GM19324 (cell line): Measurements from ENCODE around the gene ZBED1.
A peak's percentile ranks its signal among the peaks of the same experiment; 100 is the strongest.
"Not testable (repeated sequence)": the region's sequence is repeated elsewhere in the genome, so short reads cannot be mapped to it uniquely, and the experiment has no call there.

ENCODE experiments used
- ATAC-seq: cut with Tn5 transposase; IDR thresholded peaks from one replicate; pipeline ENCODE4 v1.9.1; 2021; ENCODE audit warnings: mild to moderate bottlenecking, moderate library complexity; ENCODE audit not compliant: unreplicated experiment, low FRiP score

The ZBED1 gene

DNA sequence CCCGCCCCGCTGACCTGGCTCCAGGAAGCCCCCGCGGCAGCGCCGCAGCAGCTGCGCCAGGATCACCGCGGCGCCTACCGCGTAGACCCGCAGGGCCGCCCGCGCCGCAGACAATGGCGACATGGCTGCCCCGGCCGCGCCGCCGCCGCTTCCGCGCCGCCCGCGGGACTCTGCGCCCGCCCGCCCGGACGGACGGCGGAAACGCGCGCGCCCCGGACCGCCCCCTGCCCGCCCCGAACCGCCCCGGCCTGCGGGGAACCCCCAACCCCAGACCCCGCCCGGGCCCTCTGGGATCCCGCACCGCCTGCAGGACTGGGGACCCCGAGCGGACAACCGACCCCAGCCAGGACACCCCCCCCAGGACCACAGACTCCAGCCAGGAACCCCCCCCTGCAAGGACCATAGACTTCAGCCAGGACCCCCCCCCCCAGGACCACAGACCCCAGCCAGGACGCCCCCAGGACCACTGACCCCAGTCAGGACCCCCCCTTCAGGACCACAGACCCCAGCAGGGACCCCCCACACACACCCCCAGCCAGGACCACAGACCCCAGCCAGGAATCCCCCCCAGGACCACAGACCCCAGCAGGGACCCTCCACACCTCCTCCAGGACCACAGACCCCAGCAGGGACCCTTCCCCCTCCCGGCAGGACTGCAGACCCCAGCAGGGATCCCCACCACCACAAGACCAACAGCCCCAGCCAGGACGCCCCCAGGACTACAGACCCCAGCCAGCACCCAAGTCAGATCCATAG lies at the start of gene ZBED1, which contains the start of gene DHRSX:
Gene ZBED1, minus strand, starts transcription at position 174 of the 756 bp plus-strand sequence. CDS start 10,257 bp downstream, outside the sequence.
Gene DHRSX, minus strand, starts transcription at position 174 of the 756 bp plus-strand sequence. Its CDS starts 51 bp downstream, at position 123.
- peak; percentile 71 for ATAC-seq

DNA sequence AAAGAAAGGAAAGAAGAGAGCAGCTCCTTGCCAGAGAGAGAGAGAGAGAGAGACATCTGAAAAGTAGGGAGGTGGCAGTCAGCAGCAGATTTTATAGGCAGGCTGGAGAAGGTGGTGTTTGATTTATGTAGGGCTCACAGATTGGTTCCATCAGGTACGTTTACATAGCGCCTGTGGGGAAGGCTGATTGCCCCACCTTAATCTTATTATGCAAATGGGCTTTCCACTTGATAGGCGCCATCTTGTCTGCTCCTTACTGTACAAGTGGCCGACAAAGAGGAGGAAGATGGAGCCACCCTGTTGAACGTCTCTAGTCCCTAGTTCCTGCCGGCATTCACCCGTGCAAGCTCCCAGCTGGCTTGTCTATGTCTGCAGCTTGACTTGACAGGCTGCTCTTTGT lies 49.1 kb upstream of the ZBED1 start:
- ATAC-seq, result no peak

GRCh38 chrX:2548711-2549423 lies 48.1 kb upstream of the ZBED1 start:
- no peak for ATAC-seq

- no peak for ATAC-seq
Observed at GRCh38 chrX:2547736-2548135, 47.0 kb upstream of the ZBED1 start.

GRCh38 chrX:2546496-2546895 lies 45.7 kb upstream of the ZBED1 start:
- ATAC-seq, result no peak

- ATAC-seq, result no peak
Observed at GRCh38 chrX:2545144-2545543, 44.4 kb upstream of the ZBED1 start.

GRCh38 chrX:2542826-2543521 lies 42.2 kb upstream of the ZBED1 start:
- no peak for ATAC-seq

DNA sequence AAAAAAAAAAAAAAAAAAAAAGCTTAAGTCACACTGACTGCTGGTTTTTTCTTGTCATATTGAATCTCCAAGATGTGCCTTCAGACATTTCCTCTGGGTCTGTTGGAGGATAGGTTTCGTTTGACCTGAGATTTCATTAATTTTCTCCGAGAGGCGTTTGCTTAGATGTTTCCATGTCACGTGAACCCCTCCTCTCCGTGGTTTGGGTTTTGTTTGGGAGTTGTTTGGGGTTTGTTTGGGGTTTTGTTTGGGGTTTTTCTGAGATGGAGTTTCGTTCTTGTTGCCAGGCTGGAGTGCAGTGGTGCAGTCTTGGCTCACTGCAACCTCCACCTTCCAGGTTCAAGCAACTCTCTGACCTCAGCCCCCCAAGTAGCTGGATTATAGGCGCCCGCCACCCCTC lies 40.8 kb upstream of the ZBED1 start:
- ATAC-seq, result no peak

DNA sequence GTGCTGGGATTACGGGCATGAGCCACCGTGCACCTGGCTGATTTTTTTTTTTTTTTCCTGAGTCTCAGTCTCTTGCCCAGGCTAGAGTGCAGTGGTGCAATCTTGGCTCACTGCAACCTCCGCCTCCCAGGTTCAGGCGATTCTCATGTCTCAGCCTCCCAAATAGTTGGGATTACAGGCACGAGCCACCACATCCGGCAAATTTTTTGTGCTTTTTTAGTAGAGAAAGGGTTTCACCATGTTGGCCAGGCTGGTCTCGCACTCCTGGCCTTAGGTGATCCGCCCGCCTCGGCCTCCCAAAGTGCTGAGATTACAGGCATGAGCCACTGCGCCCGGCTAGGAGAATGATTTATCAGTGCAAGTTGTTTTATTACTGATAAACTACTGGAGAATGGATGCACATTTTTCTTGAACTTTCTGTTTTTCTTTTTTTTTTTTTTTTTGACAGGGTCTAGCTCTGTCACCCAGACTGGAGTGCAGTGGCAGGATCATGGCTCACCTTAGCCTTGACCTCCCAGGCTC lies 39.7 kb upstream of the ZBED1 start:
- no peak for ATAC-seq

- ATAC-seq, result no peak
Observed at GRCh38 chrX:2539586-2539985, 38.8 kb upstream of the ZBED1 start.

GRCh38 chrX:2538031-2538757 lies 37.4 kb upstream of the ZBED1 start:
- no peak for ATAC-seq

DNA sequence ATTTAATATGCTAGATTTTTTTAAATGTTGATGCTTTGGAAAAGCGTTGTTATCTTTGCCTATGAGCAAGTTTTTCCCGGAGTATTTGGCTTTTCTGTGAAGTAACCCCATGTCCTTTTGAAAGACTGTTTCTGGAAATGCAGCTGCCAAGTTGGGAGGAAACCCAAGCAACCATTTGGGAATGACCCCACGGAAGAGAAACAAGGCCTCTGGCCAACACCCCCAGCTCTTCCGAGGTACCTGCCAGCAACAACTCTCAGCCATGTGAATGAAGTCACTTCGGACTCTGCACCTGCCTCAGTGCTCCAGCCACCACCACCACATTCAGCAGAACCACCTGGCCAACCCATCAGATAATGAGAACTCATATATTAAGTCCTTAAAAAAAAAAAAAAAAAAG lies 36.2 kb upstream of the ZBED1 start:
- ATAC-seq, result no peak

DNA sequence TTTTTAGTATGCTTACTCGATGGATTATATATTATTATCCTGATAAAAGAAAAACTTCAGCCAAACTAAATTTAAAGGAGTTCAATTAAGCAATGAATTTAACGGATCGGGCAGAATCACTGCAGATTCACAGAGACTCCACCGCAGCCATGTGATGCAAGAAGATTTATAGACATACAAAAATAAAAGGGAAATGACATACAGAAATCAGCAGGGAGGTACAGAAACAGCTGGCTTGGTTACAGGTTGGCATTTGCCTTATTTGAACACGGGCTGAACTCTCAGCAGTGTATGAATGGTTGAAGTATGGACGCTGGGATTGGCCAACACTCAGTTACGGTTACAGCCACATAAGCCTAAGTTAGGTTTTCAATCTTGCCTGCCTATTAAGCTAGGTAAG lies 35.4 kb upstream of the ZBED1 start:
- ATAC-seq, result no peak

- ATAC-seq, result not testable (repeated sequence)
Observed at GRCh38 chrX:2534261-2535021, 33.7 kb upstream of the ZBED1 start.

DNA sequence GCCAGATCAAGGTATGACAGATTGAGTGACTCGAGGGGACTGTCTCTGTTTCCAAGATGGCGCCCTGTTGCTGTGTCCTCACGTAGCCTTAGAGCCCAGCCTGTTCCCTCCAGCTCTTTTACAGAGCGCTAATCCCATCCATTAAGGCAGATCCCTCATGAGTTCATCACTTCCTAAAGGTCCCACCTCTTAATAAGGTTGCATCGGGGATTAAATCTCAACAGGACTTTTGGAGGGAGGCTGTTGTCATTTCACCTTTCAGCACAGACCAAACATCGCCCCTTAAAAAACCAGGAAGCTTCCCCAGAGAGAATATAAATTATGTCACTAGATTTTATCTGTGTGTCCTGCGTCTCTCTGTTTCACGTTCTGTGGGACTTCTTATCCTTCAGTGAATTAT lies 32.6 kb upstream of the ZBED1 start:
- no peak for ATAC-seq

DNA sequence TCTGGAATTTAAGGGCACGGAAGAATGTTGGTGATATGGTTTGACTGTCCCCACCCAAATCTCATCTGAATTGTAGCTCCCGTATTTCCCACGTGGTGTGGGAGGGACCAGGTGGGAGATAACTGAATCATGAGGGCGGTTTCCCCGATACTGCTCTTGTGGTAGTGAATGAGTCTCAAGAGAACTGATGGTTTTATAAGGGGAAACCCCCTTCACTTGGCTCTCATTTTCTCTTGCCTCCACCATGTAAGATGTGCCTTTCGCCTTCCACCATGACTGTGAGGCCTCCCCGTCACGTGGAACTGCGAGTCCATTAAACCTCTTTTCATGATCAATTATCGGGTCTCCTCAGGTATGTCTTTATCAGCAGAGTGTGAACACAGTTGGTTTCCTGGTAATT lies 25.6 kb upstream of the ZBED1 start:
- ATAC-seq, result no peak

- no peak for ATAC-seq
Observed at GRCh38 chrX:2523911-2524310, 23.1 kb upstream of the ZBED1 start.

- ATAC-seq, result peak; percentile 48
Observed at GRCh38 chrX:2521927-2522386, 21.2 kb upstream of the ZBED1 start.

GRCh38 chrX:2521092-2521926 lies 20.5 kb upstream of the ZBED1 start:
- ATAC-seq, result peak; percentile 68
